Amygdala (tissue), 56 donors: ENCODE measurements around the gene PCDHB11.
"Not testable (repeated sequence)": the region's sequence is repeated elsewhere in the genome, so short reads cannot be mapped to it uniquely, and the experiment has no call there.

Experiments used
- DNase-seq, 56 donors: peaks; one replicate each; lab custom pipeline; 2025; lab: John Stamatoyannopoulos, UW

The PCDHB11 gene

GRCh38 chr5:141184117-141184855, 15.1 kb upstream of the PCDHB11 start:
- DNase-seq, result not testable (repeated sequence)

- DNase-seq, result peak in 2 of 56 donors; percentile 12 to 23
Observed at GRCh38 chr5:141186897-141187512, 12.4 kb upstream of the PCDHB11 start, which contains the start of gene PCDHB9. PCDHB9 (plus strand) TSS chr5:141187161; CDS start chr5:141187319, 158 bp downstream.

- DNase-seq, result not testable (repeated sequence)
Observed at GRCh38 chr5:141188682-141189081, 10.7 kb upstream of the PCDHB11 start.

- not testable (repeated sequence) for DNase-seq
Observed at GRCh38 chr5:141189131-141189530, 10.3 kb upstream of the PCDHB11 start.

GRCh38 chr5:141192110-141192725, 7.2 kb upstream of the PCDHB11 start, which contains the start of gene PCDHB10:
PCDHB10 (plus strand) TSS chr5:141192353; CDS start chr5:141192553, 200 bp downstream.
- peak in 9 of 56 donors; percentile 2 to 62 (median 24) for DNase-seq

GRCh38 chr5:141194332-141194731, 5.1 kb upstream of the PCDHB11 start:
- DNase-seq, result not testable (repeated sequence)

- no peak for DNase-seq
Observed at GRCh38 chr5:141196363-141196762, 3.1 kb upstream of the PCDHB11 start.

- not testable (repeated sequence) for DNase-seq
Observed at GRCh38 chr5:141201126-141201525, 1.7 kb downstream of the PCDHB11 start.

- not testable (repeated sequence) for DNase-seq
Observed at GRCh38 chr5:141201646-141202045, 2.2 kb downstream of the PCDHB11 start.

- DNase-seq, result peak in 2 of 56 donors; percentile 16 to 23
Observed at GRCh38 chr5:141208478-141208877, 9.1 kb downstream of the PCDHB11 start, which contains the start of gene PCDHB12. PCDHB12 (plus strand) TSS chr5:141208719; CDS start chr5:141208908, 189 bp downstream.

- DNase-seq, result not testable (repeated sequence)
Observed at GRCh38 chr5:141210281-141210680, 10.9 kb downstream of the PCDHB11 start.

GRCh38 chr5:141210849-141211248, 11.4 kb downstream of the PCDHB11 start:
- DNase-seq, result not testable (repeated sequence)

GRCh38 chr5:141213656-141214339, 14.4 kb downstream of the PCDHB11 start, which contains the start of gene PCDHB13:
PCDHB13 (plus strand) TSS chr5:141213919; CDS start chr5:141214124, 205 bp downstream.
- DNase-seq, result peak in 10 of 56 donors; percentile 4 to 40 (median 10)

- DNase-seq, result not testable (repeated sequence)
Observed at GRCh38 chr5:141214583-141214982, 15.2 kb downstream of the PCDHB11 start.

- not testable (repeated sequence) for DNase-seq
Observed at GRCh38 chr5:141215504-141215903, 16.1 kb downstream of the PCDHB11 start.

GRCh38 chr5:141216035-141216434, 16.6 kb downstream of the PCDHB11 start:
- DNase-seq, result not testable (repeated sequence)

- DNase-seq, result no peak
Observed at GRCh38 chr5:141223112-141223783, 23.8 kb downstream of the PCDHB11 start, which contains the start of gene PCDHB14. PCDHB14 (plus strand) TSS chr5:141223343; CDS start chr5:141223506, 163 bp downstream.

- DNase-seq, result not testable (repeated sequence)
Observed at GRCh38 chr5:141224844-141225243, 25.4 kb downstream of the PCDHB11 start.

GRCh38 chr5:141225421-141225820, 26.0 kb downstream of the PCDHB11 start:
- not testable (repeated sequence) for DNase-seq
